ENCODE measurements around the gene FER.

The FER gene

DNA sequence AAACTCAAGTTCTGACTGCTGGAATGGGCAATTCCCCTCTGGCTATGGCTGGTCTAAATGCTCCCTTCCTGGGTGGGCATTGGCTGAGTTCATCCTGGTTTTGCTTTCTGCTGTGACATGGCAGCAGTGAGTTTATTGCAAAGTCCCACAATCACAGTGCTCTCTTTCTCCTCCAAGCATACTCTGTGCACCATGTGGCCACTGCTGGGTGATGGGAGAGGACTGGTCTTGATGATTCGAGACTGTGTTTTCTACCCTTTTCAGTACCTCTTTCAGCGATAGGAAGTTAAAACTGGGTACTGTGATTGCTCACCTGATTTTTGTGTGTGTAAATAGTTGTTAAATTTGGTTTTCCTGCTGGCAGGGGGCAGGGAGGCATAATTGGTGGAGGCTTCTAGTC, 49.7 kb downstream of the FER start:
- intact Hi-C loops (cut with micrococcal nuclease) = no loop called here
- H3K4me1 Mint-ChIP-seq (ENCODE audit: low read depth) = peaks cover 16% of the 10 kb centered on the region
- peaks cover 7% of the 10 kb centered on the region for H3K9me3 Mint-ChIP-seq
- no peaks in the 10 kb centered on the region for H3K27me3 Mint-ChIP-seq
- H3K27ac Mint-ChIP-seq = no peak overlapping the region
- H3K4me3 Mint-ChIP-seq = no peak overlapping the region
- H3K36me3 Mint-ChIP-seq (ENCODE audit: low read depth) = peaks cover 21% of the 10 kb centered on the region

DNA sequence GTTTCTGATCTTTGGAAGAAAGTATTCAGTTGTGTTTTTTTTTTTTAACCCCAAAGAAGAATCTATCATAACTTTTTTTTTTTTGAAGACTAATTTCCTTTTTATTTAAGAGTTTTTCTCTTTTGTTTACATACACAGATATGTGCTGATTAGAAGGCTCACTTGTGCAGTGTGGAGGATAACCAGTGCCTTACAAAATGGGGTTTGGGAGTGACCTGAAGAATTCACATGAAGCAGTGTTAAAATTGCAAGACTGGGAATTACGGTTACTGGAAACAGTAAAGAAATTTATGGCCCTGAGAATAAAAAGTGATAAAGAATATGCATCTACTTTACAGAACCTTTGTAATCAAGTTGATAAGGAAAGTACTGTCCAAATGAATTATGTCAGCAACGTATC, 50.3 kb downstream of the FER start:
- intact Hi-C loops (cut with micrococcal nuclease) = no loop called here
- Mint-ChIP-seq H3K4me3 (no peak overlapping the region), H3K4me1 (ENCODE audit: low read depth) (peaks cover 16% of the 10 kb centered on the region)

GRCh38 chr5:108798513-108799265, 51.0 kb downstream of the FER start:
- peaks cover 34% of the 10 kb centered on the region for H3K36me3 Mint-ChIP-seq (ENCODE audit: low read depth)
- H3K4me3 Mint-ChIP-seq = no peak overlapping the region
- no peaks in the 10 kb centered on the region for H3K27me3 Mint-ChIP-seq
- intact Hi-C loops (cut with micrococcal nuclease) = no loop called here
- no peak overlapping the region for H3K27ac Mint-ChIP-seq
- H3K4me1 Mint-ChIP-seq (ENCODE audit: low read depth) = peaks cover 16% of the 10 kb centered on the region
- peaks cover 14% of the 10 kb centered on the region for H3K9me3 Mint-ChIP-seq

More for the DNA sequence above, 50.3 kb downstream of the FER start:
- Mint-ChIP-seq H3K27me3 (no peaks in the 10 kb centered on the region), H3K27ac (no peak overlapping the region), H3K36me3 (ENCODE audit: low read depth) (peaks cover 26% of the 10 kb centered on the region), H3K9me3 (peaks cover 12% of the 10 kb centered on the region)

- Mint-ChIP-seq H3K9me3 (peaks cover 37% of the 10 kb centered on the region), H3K4me3 (no peak overlapping the region), H3K27ac (no peak overlapping the region), H3K36me3 (ENCODE audit: low read depth) (peaks cover 52% of the 10 kb centered on the region), H3K27me3 (no peaks in the 10 kb centered on the region), H3K4me1 (ENCODE audit: low read depth) (peaks cover 16% of the 10 kb centered on the region)
- intact Hi-C loops (cut with micrococcal nuclease) = no loop called here
These were observed 53.6 kb downstream of the FER start for GRCh38 chr5:108801301-108801700.

GRCh38 chr5:108801776-108802175, 54.1 kb downstream of the FER start:
- Mint-ChIP-seq H3K9me3 (peaks cover 42% of the 10 kb centered on the region), H3K27ac (no peak overlapping the region), H3K27me3 (no peaks in the 10 kb centered on the region), H3K4me3 (no peak overlapping the region), H3K36me3 (ENCODE audit: low read depth) (peaks cover 57% of the 10 kb centered on the region), H3K4me1 (ENCODE audit: low read depth) (peaks cover 15% of the 10 kb centered on the region)
- intact Hi-C loops (cut with micrococcal nuclease) = no loop called here

GRCh38 chr5:108810717-108811116, 63.0 kb downstream of the FER start:
- peaks cover 32% of the 10 kb centered on the region for H3K9me3 Mint-ChIP-seq
- H3K4me1 Mint-ChIP-seq (ENCODE audit: low read depth) = no peaks in the 10 kb centered on the region
- peaks cover 25% of the 10 kb centered on the region for H3K36me3 Mint-ChIP-seq (ENCODE audit: low read depth)
- no peak overlapping the region for H3K4me3 Mint-ChIP-seq
- no peak overlapping the region for H3K27ac Mint-ChIP-seq
- intact Hi-C loops (cut with micrococcal nuclease) = no loop called here
- H3K27me3 Mint-ChIP-seq = no peaks in the 10 kb centered on the region

DNA sequence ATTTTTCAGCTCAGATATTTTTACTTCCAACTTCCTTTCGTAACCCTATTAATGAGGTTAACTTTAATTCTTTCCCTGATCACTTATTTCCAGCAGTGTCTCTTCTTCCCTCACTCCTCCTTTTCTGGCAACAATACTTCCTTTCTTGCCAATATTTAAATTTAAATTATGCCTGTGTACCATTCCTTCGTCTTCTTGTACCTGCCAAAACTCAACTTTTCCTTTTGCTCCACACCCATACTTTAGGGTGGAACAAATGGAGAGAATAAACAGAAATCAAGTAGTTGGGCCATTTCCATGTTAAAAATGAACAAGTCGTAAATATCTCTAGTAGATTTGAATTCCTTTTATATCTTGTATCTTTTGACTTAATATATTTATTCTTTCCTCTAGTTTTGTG, 66.0 kb downstream of the FER start:
- peaks cover 8% of the 10 kb centered on the region for H3K9me3 Mint-ChIP-seq
- H3K4me3 Mint-ChIP-seq = no peak overlapping the region
- H3K27me3 Mint-ChIP-seq = no peaks in the 10 kb centered on the region
- intact Hi-C loops (cut with micrococcal nuclease) = no loop called here
- no peak overlapping the region for H3K27ac Mint-ChIP-seq
- H3K36me3 Mint-ChIP-seq (ENCODE audit: low read depth) = peaks cover 9% of the 10 kb centered on the region
- no peaks in the 10 kb centered on the region for H3K4me1 Mint-ChIP-seq (ENCODE audit: low read depth)

DNA sequence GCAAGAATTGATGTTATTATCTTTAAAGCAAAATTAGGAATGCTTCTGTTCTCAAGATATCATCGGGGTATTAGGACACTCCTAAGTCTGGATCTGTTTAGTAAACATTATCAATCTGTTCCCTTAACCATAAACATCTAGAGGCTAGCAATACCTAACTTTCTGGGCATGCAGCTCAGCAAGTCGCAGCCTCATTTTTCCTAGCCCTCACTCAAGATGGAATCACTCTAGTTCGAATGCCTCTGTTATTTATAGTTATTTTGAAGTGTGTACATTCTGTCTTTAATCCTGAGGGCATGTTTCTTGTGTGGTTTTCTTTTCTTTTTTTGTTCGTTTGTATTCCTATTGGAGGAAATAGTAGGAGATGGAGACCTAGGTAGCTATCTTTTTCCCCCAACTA, 66.9 kb downstream of the FER start:
- no peaks in the 10 kb centered on the region for H3K27me3 Mint-ChIP-seq
- no peak overlapping the region for H3K27ac Mint-ChIP-seq
- no peak overlapping the region for H3K4me3 Mint-ChIP-seq
- H3K4me1 Mint-ChIP-seq (ENCODE audit: low read depth) = no peaks in the 10 kb centered on the region
- intact Hi-C loops (cut with micrococcal nuclease) = no loop called here
- H3K9me3 Mint-ChIP-seq = peaks cover 8% of the 10 kb centered on the region
- H3K36me3 Mint-ChIP-seq (ENCODE audit: low read depth) = peaks cover 9% of the 10 kb centered on the region

GRCh38 chr5:108818613-108819272, 71.0 kb downstream of the FER start:
- Mint-ChIP-seq H3K9me3 (peaks cover 9% of the 10 kb centered on the region), H3K27me3 (no peaks in the 10 kb centered on the region)

GRCh38 chr5:108820983-108821382, 73.3 kb downstream of the FER start:
- Mint-ChIP-seq H3K4me3 (no peak overlapping the region), H3K27ac (no peak overlapping the region), H3K9me3 (peaks cover 9% of the 10 kb centered on the region), H3K36me3 (ENCODE audit: low read depth) (no peaks in the 10 kb centered on the region), H3K27me3 (no peaks in the 10 kb centered on the region), H3K4me1 (ENCODE audit: low read depth) (no peaks in the 10 kb centered on the region)
- intact Hi-C loops (cut with micrococcal nuclease) = no loop called here

More at GRCh38 chr5:108818613-108819272, 71.0 kb downstream of the FER start:
- no peaks in the 10 kb centered on the region for H3K4me1 Mint-ChIP-seq (ENCODE audit: low read depth)
- intact Hi-C loops (cut with micrococcal nuclease) = no loop called here
- no peak overlapping the region for H3K4me3 Mint-ChIP-seq
- no peaks in the 10 kb centered on the region for H3K36me3 Mint-ChIP-seq (ENCODE audit: low read depth)
- H3K27ac Mint-ChIP-seq = no peak overlapping the region

DNA sequence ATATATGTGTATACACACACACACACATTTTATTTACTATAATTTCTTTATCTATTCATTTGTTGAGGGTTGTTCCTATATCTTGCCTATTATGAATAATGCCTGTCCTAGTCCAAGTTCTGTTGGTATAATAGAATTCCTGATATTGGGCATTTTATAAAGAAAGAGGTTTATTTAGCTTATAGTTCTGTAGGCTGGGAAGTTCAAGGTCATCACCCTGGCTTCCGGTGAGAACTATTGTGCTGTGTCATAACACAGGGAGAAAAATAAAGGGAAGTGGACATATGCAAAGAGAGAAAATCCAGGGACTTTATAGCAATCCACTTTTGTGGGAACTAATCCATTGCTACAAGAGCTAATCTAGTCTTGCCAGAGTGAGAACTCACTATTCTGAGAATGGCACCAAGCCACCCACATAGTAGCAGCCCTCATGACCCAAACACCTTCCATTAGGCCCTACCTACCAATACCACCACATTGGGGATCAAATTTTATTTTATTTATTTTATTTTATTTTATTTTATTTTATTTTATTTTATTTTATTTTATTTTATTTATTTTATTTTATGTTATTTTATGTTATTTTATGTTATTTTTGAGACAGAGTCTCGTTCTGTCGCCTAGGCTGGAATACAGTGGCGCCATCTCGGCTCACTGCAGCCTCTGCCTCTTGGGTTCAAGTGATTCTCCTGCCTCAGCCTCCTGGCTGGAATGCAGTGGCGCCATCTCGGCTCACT, 74.7 kb downstream of the FER start:
- Mint-ChIP-seq H3K27me3 (no peaks in the 10 kb centered on the region), H3K4me3 (no peak overlapping the region), H3K36me3 (ENCODE audit: low read depth) (no peaks in the 10 kb centered on the region), H3K4me1 (ENCODE audit: low read depth) (no peaks in the 10 kb centered on the region), H3K27ac (no peak overlapping the region), H3K9me3 (peaks cover 9% of the 10 kb centered on the region)
- intact Hi-C loops (cut with micrococcal nuclease) = no loop called here

DNA sequence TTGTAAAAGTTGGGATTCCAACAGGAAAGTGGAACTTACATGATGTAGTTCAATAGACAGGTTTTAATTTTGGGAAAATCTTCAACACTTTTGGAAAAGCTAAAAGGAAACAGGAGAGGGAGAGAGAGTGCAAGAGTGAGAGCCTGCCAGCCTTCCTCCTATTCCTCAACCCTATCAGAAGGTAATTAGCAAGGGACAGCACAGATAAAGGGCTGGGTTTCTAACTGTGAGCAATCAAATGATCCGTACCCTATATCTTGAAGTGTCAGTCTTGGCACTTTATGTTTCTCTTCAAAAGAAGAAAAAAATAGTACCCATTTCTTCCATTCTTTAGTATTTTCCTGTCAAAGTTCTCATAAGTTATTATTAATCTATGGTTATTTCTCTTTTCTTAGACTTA, 79.4 kb downstream of the FER start:
- Mint-ChIP-seq H3K27me3 (no peaks in the 10 kb centered on the region), H3K27ac (no peak overlapping the region), H3K36me3 (ENCODE audit: low read depth) (no peaks in the 10 kb centered on the region), H3K4me3 (no peak overlapping the region), H3K4me1 (ENCODE audit: low read depth) (no peaks in the 10 kb centered on the region), H3K9me3 (peaks cover 5% of the 10 kb centered on the region)
- intact Hi-C loops (cut with micrococcal nuclease) = no loop called here

- H3K27ac Mint-ChIP-seq = no peak overlapping the region
- no peak overlapping the region for H3K4me3 Mint-ChIP-seq
- no peaks in the 10 kb centered on the region for H3K27me3 Mint-ChIP-seq
- no peaks in the 10 kb centered on the region for H3K9me3 Mint-ChIP-seq
- intact Hi-C loops (cut with micrococcal nuclease) = no loop called here
- H3K36me3 Mint-ChIP-seq (ENCODE audit: low read depth) = no peaks in the 10 kb centered on the region
- no peaks in the 10 kb centered on the region for H3K4me1 Mint-ChIP-seq (ENCODE audit: low read depth)
These were observed 83.1 kb downstream of the FER start for GRCh38 chr5:108830705-108831276.

DNA sequence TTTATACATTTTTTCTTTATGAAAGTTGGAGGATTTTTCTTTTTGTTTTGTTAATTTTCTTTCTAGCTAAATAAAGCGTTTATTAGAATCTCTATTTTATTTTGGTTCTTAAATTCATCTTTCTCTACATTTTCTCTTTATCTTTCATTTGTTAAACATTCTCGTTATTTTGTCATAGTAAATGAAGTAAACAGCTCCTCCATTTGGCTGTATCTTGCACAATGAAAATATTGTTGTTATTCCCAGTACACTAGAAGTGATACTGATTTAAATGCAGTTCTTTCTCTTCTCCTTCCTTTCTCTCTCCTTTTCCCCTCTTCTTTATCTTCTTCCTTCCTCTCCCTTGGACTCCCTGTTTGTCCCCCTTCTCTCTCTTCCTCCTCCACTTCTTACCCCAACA, 88.8 kb downstream of the FER start:
- no peak overlapping the region for H3K4me3 Mint-ChIP-seq

More for the DNA sequence above, 88.8 kb downstream of the FER start:
- Mint-ChIP-seq H3K9me3 (peaks cover 9% of the 10 kb centered on the region), H3K4me1 (ENCODE audit: low read depth) (peaks cover 6% of the 10 kb centered on the region), H3K27me3 (no peaks in the 10 kb centered on the region), H3K27ac (no peak overlapping the region), H3K36me3 (ENCODE audit: low read depth) (peaks cover 9% of the 10 kb centered on the region)
- intact Hi-C loops (cut with micrococcal nuclease) = no loop called here

Data from dendritic cell treated with granulocyte-macrophage colony-stimulating factor and Interleukin-4, amounts not matched to agents 40 ng/mL and 50 ng/mL, for 4 days (primary cell).